ENCODE results near the gene TMC1.
A peak's percentile ranks its signal among the peaks of the same experiment; 100 is the strongest.

TMC1 gene

DNA sequence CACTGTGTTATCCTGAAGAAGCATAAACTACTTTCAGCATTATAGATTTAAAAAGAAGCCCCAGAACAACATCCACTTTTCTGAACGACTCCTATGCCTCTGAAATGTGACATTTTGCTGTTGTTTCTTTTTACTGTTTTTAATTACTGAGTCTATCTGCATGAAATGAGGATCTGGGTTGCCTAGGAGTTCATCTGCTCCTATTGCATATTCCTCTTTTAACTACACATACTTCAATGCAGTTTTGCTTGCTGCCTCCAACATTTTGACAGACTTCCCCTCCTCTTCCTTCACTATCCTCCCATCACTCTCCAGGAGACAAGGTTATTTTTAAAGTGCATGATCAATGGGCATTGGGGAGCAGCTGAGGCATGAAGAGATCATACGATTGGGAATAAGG, 164.5 kb downstream of the TMC1 start:
- no peak for DNase-seq

DNA sequence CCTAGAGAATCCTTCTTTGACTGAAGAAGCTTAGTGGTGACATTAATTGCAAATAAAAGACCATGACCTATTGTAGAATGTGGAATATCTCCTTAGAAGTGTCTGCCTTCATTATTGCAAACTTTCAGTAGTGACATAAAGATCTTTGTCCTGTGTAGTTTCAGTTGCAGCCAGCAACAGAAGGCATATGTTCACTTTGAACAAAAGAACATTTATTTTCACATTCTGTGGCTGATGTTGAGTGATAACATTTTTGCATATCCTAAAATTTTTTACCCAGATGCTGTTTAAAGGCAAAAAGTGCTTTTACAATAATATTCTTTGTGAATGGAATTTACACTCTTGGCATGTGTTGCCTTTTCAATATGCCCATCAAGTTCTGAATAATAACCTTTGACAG, 165.9 kb downstream of the TMC1 start:
- DNase-seq, result peak in 1 of 2 donors; percentile 15

DNA sequence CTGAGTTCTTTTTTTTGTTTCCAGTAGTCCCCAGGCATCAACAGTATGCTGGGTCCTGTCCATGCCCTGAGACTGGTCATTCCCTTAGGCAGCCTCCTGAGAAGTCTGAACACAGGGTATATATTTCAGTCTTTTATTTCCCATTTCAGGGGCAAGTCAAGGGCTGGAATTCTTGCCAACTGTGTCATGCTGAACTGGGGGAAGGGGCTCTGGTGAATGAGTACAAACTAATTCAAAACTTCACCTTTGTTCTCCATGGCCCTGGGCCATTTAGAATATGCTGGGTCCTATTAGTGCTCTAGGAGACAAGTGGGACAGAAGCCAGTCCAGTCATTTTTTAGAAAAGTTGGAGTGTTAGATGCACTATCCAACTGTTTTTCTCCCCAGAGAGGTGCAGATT, 170.3 kb downstream of the TMC1 start:
- no peak for DNase-seq

DNA sequence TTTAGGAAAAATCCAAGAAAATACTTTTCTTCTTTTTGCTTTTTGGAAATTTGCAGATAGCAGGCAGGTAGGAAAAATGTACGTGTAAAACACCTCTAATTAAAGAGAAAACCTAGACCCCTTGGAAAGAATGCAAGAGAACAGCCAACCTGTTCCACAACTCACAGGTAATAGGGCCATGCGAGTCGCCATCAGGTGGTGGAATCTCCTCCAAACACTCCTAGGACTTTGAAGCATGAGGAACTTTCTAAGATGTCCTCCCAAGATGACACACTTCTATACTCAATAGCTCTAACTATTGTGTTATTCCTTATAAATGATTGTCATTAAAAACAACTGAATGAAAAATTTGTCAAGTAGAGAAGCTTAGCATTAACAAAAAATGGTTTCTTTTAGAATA, 174.0 kb downstream of the TMC1 start:
- no peak for DNase-seq

DNA sequence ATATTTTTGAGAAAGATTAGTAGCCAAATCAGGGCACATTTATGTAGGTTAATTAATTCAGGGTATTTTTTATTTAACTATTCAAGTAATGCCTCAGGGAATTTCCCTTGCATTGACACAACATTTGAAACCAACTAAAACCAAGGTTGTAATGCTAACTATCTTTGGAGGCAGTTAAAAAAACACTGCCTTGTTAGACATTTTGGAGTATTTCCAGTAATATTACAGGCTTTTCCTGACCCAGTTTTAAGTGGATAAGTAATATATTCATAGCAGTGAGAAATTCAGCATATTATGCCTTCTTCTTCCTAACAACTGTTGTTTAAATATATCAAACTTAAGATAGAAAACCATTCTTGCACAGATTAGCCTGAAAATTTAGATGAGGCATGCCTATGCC, 175.1 kb downstream of the TMC1 start:
- no peak for DNase-seq

DNA sequence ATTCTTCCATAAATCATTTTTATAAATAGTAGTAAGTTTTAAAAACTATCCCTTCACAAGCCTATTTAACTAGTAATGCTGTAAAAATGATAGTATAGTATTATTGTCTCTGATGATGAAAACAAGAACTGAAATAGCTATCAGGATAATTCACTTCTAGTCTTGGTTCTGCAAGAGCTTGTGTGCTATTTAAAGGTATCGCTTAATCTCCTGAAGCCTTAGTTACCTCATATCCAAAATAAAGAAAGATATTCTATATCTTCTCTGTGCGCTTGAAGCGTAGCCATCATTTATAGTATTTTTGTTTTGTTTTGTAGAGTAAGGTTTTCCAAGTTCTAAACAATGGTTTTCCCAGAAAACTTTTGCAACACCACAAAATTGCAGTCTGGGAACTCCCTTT, 180.1 kb downstream of the TMC1 start:
- no peak for DNase-seq

DNA sequence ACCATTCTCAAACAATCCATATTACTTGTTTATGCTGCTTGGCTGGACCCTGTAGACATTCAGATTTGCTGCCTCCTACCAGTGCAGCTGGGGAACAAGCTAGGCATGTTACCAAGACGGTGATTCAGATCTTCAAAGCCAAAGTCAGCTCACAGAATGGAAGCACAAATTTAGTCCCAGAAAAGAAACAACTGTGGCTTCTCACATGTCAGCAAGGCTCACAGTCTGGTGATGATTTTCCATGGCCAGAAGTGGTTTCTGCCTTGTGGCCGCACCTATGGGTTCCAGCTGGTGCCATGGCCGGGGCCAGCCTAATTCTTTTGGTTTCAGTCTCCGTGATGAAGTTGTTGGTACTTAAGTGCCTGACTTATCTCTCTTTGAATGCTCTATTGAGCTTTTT, 182.2 kb downstream of the TMC1 start:
- peak in 1 of 2 donors; percentile 25 for DNase-seq

DNA sequence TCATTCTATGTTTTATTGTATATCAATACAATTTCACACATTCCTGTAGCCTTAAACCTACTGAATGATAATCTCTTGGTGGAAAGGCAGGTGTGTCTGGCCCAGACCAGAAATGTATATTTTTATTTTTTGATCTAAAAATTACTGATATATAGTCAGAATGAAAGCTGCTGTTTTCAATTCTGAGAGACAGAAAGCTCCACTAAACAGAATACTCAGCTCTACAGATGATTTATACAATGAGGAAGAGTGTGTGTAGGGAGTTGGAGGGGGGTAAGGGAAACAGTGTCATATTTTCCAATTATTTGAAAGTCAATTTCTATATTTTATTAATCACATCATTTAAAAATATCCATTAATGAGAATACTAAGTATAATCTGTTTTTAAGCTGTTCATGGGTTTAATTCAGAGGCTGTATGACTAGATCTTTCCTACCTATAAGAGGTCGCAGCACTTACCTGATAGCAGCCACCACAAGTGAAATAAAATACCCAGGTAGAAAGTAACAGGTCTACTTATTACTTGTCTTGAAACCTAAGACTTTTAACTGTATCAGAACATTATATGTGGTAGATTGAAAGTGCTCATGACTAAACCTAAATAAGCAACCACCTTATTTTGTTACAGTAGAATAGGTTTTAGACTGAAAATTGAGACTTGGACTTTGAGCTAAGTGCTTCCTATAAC, 183.4 kb downstream of the TMC1 start:
- DNase-seq, result no peak

DNA sequence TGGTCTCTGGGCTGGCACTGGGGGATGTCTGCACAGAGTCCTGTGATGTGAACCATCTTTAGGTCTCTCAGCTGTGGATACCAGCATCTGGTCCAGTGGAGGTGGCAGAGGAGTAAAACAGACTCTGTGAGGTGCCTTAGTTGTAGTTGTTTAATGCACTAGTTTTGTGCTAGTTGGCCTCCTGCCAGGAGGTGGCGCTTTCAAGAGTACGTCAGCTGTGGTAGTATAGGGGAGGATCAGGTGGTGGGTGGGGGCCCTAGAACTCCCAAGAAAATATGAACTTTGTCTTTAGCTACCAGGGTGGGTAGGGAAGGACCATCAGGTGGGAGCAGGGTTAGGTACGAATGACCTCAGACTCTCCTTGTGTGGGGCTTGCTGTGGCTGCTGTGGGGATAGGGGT, 197.1 kb downstream of the TMC1 start:
- no peak for DNase-seq

DNA sequence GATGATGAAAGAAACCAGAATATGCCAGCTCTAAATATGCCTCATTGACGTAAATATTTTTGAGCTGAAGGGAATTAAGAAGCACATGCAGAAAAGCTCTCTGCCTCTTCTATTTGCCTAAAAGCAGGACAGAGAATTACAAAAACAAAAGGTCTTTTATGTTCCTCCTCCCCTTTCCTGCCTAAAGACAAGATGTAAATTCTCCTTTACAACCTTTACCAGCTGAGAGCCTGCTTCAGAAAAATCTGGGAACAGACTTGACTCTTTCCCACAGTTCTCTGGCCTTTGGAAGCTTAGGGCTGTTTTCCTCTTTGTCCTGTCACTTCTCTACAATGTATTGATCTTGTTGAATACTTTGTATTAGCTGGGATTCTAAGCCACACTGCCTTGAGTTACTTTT, 199.7 kb downstream of the TMC1 start:
- DNase-seq, result no peak

DNA sequence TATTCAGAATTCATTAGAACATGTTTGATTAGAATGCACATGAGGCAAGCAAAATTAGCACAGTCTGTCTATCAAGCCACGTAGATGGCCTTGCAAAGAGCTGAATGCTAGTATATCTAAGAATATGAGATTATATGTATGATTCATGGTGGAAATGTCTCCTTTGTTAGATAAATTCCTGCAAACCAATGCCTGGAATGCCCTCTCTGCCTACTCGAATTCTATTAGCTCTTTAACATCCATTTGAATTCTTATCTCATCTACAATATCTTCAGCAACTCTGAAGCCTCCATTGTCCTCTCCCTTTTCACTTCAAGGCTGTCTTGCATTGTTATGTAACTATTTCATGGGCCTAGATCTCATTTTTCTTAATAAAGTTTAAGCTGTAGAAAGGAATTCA, 205.5 kb downstream of the TMC1 start:
- DNase-seq, result no peak

DNA sequence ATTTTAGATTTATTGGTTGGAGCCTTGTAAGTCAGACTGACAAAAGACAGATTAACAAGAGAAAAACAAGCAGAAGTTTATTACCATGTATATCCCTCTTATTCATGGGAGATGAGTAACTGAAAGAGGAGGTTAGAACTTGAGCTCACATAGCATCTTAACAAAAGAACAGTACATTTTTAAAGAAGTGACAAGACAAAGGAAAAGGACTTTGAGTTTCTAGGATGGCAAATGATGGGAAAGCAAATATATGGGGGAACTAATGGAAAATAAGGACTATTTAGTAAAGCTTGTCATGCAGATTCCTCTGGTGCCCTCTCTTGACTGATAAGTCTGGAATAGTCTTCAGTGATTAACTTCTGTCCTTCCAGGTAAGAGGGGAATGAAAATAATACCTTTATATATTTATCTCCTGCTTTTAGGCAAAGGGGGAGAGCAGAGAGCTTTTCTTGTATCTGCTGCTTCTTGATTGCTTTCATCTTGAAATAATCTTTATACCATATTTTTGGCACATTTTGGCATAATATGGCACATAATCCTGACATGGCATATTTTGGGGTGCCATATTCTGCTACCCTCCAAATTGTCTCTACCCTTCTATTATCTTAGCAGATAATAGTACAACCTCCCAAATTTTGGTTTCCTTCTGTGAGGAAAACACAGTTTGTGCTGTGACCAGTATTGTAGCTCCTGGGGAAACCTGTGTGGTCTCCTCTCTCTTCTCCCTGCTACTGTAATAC, 206.8 kb downstream of the TMC1 start:
- DNase-seq, result peak in 1 of 2 donors; percentile 7

DNA sequence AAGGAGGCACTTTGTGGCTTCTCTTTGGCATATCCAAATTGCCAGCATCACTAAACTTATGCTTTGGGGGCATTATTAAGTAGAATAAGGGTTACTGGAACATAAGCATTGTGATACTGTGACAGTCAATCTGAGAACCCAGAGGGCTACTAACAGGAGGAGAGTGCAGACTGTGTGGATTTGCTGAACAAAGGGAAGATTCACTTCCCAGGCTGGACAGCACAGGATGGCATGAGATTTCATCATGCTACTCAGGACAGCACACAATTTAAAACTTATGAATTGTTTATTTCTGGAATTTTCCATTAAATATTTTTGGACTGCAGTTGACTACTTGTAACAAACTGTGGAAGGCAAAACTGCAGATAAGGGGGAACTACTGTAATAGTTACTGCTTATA, 212.5 kb downstream of the TMC1 start:
- DNase-seq, result no peak

DNA sequence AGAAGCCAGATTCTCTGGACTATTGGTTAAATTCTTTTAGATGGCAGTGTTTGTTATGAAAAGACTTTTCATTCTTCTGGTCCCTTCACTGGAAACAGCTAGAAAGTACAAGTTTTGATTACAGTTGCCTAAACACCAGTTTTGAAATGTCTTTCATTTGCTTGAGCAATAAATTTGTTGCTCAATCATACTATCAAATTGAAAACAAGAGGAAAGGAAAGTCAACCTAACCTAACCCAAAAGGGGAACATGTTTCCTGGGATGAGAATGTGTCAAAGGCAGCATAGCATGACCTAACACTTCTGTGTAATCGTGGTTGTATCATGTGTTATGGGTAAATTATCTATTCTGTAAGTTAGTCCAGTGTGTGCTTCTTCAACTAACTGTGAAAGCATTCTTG, 213.2 kb downstream of the TMC1 start:
- no peak for DNase-seq

DNA sequence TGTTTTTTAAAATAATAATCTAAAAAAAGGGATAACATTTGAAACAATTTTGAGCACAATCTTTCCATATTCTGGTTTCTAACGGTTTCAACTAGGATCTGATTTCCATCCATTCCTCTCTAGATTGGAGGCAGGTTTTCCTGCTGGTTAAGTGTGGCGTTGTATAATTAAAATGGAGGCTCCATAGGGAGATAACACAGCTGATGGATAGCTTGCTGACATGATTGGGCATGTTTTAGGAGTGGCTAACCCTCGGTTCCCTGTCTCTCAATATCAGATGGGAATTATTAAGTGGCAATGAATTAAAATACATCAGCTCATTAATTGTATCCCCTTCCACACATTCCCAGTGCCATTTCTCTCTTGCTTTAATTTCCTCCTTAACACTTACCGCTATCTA, 222.4 kb downstream of the TMC1 start:
- no peak for DNase-seq

DNA sequence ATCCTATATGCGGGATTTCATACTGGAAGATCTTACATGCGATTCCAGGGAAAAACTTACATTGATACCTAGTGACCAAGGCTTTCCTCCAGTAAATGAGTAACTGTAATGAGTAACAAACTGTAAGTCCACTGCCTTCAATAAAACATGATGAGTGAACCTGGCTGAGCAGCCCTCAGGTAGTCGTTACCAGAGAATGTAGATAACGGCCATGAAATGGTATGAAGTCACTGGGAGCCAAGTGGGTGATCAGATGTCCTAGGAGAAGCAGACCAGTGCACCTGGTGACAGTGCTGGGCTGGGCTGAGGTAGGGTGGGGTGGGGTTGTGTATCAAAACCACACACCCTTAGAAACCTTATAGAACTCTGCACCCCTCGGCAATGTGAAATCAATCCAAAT, 227.9 kb downstream of the TMC1 start:
- DNase-seq, result no peak

DNA sequence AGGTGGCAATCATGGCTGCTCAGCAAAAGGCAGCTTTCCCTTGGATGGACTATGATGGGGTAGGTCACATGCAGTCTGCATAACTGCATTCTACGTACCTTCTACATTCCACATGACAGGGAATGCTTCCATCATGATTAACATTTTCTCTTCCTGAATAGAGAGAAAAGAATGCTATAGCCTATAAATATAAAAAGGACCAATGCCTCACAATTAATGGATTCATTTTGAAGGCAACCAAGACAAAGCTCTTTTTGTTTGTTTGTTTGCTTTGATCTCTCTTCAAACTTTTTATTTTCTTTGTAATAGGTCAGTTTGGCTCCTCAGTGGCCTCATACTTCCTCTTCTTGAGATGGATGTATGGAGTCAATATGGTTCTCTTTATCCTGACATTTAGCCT, 230.1 kb downstream of the TMC1 start:
- DNase-seq, result no peak

DNA sequence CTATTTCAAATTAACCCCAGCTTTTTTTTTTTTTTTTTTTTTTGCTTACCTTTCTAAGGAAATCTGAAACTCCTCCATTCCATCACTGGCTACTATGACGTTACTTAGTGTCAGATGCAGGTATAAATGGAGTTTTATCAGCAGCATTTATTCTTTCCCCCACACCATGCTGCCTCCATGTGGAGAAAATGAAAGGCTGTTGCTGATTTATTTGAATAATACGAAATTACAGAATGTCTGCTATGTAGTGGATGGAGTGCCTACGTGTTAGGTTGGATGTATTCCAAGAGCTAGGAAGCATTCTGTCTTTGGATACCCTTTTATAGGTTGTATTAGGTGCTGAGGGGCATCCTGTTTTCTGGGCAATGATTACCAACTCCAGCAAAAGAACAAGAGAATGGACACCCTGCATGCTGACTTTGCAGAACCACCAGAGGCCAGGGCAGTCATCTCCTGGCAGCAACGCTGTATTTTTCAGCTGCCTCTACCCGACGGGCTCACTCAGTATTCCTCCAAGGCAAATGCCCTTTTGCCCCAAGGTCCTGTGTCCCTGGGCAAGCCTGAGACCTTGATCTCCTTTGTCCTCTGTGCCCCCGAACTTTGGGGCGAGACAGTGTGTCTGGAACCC, 232.0 kb downstream of the TMC1 start:
- peak in 1 of 2 donors; percentile 44 for DNase-seq

DNA sequence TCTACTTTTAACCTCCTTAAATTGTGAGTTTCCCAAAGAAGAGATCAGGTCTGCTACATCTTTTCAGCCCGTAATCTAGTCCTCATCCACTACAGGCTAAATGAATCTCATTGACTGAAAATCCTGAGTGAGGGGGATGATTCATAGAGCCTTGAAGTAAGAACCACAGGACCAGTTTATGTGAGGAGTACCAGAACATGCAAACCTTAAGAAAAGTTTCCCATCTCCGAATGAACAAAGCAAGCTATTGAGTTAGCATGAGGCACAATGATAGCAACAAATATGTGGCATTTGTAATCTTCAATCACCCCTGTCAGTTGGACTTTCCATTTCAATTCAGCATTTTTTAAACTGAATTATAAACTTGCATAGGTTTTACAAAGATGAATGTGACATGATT, 234.4 kb downstream of the TMC1 start:
- no peak for DNase-seq

DNA sequence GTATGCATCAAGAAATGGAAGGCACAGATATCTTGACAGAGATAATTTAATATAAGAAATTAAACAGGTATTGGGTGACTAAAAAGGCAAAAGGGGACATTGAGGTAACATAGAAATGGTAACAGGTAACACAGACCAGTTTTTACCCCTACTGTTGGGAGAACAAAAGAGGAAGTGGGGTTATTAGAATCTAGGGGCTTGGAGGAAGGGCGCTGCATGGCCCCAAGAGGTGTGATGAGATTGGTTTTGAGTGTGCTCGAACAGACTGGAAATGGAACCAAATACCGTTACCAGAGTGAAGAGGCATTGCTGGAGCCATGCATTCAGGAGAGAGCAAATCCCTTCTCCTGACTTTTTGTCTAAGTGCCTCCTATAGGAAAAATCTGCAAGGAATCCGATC, 237.5 kb downstream of the TMC1 start:
- no peak for DNase-seq

DNA sequence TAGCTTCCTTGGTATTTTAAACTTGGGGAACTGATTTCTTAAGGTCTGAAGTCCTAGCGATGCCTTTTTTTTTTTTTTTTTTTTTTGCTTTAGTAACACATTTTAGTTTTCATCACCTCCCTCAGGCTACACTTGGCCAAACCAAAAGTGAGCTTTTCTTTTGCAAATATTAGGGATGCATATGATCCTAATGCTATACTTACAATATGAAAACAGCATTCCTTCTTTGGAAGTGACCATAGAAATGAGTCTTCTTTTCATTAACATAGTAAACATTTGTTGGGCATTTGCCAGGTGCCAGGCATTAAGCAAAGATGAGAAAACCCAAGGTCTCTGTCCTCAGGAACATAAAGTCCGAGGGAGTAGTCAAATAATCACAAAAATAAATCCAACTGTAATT, 241.6 kb downstream of the TMC1 start:
- no peak for DNase-seq

DNA sequence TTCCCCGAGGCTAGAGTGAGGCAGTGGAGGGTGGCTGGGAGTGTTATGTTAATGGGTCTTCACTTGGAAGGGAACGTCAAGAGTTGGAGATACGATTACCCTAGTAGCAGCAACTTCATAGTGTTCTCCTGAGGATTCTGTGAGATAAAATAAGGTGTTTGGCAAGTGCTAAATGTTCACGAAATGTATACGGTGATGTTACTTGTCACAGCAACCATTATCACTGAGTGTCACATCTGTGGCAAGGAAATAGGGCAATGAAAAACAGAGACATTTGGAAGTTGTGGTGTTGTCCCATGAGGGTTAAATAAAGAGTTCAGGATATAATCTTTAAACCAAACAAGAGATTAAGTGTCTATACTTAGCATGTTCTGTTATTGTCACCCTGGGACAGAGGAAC, 248.1 kb downstream of the TMC1 start:
- DNase-seq, result no peak

DNA sequence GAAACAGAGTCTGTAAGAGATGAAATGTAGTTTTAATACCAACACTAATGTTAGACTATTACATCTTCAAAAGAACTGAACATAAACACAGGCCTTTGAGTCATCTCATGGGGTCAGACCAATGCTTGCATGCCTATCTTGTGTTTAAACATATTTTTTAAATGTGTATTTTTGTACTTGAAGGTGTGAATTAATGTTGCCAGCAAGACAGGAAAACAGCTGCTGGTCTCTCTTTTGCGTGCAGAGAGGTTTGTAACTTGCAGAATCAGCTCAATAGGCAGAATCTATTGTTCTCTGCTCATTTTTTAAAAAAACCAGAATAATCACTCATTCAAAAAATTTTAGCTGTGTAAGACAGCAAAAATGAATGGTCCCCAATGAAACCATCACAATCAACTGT, 251.3 kb downstream of the TMC1 start:
- no peak for DNase-seq

DNA sequence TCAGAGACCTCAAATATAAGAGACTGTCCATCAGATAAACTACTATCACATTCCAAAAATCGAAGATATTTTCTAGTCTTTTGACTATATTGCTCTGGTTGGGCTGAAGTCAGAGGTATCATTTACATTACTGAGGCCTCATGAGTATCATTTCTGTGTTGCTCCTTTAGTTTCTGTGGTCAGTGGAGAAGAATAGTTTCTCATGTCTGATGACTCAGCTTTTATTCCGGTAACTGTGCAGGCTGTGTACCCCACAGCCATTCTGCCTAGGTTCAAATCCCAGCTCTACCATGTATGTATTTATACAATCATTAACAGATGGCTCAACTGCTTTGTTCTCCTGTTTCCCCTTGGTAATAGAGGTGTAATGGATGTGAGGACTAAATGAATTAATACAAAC, 252.2 kb downstream of the TMC1 start:
- no peak for DNase-seq

All from hippocampal formation (tissue), 2 donors.